Spleen (tissue), 13 donors: Measurements from ENCODE around the gene LGALS1. TPM values are rescaled to one million over a fixed set of nuclear protein-coding genes. Genes with fewer than 3 reads are reported as not detected.

ENCODE experiments used
- DNase-seq: peaks from one replicate; pipeline ENCODE4 v3.0.0-alpha.2; 2020
- H3K27ac ChIP-seq, 8 donors: fragments of 200-600 bp; sonication (generic) in 7 of 8; 1 replicate in 4 of 8; 2 replicates in 4 of 8; pipeline versions ENCODE4 v1.5.0 to v1.8.0; 2016 to 2021; ENCODE audit warnings: inconsistent platforms in 4 of 8, mild to moderate bottlenecking in 4 of 8, moderate library complexity in 1 of 8
- H3K27me3 ChIP-seq, 7 donors: fragments of 200-600 bp; sonication (generic) in 6 of 7; replicated peaks in 1 of 7; 1 replicate in 4 of 7; 2 replicates in 3 of 7; pipeline versions ENCODE4 v1.5.0 to v1.8.0; 2016 to 2021; ENCODE audit warnings: inconsistent platforms in 3 of 7, mild to moderate bottlenecking in 1 of 7
- H3K36me3 ChIP-seq, 6 donors: fragments of 200-600 bp; sonication (generic) in 5 of 6; 1 replicate in 4 of 6; 2 replicates in 2 of 6; pipeline versions ENCODE4 v1.5.0 to v1.8.0; 2016 to 2021; ENCODE audit warnings: inconsistent platforms in 2 of 6
- H3K4me1 ChIP-seq, 6 donors: fragments of 200-600 bp; sonication (generic) in 5 of 6; 1 replicate in 3 of 6; 2 replicates in 3 of 6; pipeline versions ENCODE4 v1.5.0 to v1.8.0; 2016 to 2021; ENCODE audit warnings: inconsistent platforms in 3 of 6
- H3K4me3 ChIP-seq, 8 donors: fragments of 200-600 bp; sonication (generic) in 7 of 8; 1 replicate in 4 of 8; 2 replicates in 4 of 8; pipeline versions ENCODE4 v1.5.0 to v1.8.0; 2016 to 2021; ENCODE audit warnings: inconsistent platforms in 4 of 8, mild to moderate bottlenecking in 4 of 8, moderate library complexity in 2 of 8
- H3K9me3 ChIP-seq, 8 donors: fragments of 200-600 bp; sonication (generic) in 7 of 8; 1 replicate in 4 of 8; 2 replicates in 4 of 8; pipeline versions ENCODE4 v1.5.0 to v1.8.0; 2016 to 2021; ENCODE audit warnings: inconsistent platforms in 4 of 8
- CTCF ChIP-seq, 11 experiments: fragments of 200-600 bp in 7 of 11; fragments of 450-650 bp in 4 of 11; sonication (generic) in 4 of 11; IDR thresholded peaks in 8 of 11; conservative IDR thresholded peaks in 3 of 11; 1 replicate in 7 of 11; 2 replicates in 4 of 11; pipeline versions ENCODE4 v1.4.0 to v1.8.0; 2016 to 2021; ENCODE audit warnings: antibody characterized with exemption in 11 of 11, inconsistent platforms in 4 of 11, mild to moderate bottlenecking in 1 of 11
- POLR2A ChIP-seq, 3 donors: fragments of 450-650 bp; IDR thresholded peaks; one replicate each; pipeline ENCODE4 v1.5.1; 2017; ENCODE audit warnings: antibody characterized with exemption in 3 of 3, mild to moderate bottlenecking in 1 of 3
- POLR2AphosphoS5 ChIP-seq, 3 donors: sonication (generic); formaldehyde crosslinking; IDR thresholded peaks; one replicate each; pipeline ENCODE4 v1.5.1; 2017; ENCODE audit warnings: antibody characterized with exemption in 3 of 3
- WGBS, 5 donors: extraction: QIAGEN DNeasy Blood & Tissue Kit in 3 of 5; methylation state at CpG; one replicate each; pipeline versions ENCODE4 v1.1.5 to v1.1.7; 2013 to 2018; 5-methylcytosine and 5-hydroxymethylcytosine counted together
- intact Hi-C: fragments of 100-400 bp; cut with DNase I; formaldehyde crosslinking; loops from one replicate; pipeline ENCODE4 v1.15.0; 2023; ENCODE audit warnings: low total_unique reads
- long read RNA-seq, 2 donors: transcript quantifications; one replicate each; lab custom pipeline, GENCODE V29; 2026
- polyA plus RNA-seq, 3 donors: library from polyadenylated mRNA; stranded (reverse); fragments of 200-250 nt; gene quantifications; one replicate each; pipeline ENCODE4 v1.2.1, GENCODE V29; 2013
- total RNA-seq, 7 donors: library from RNA; depleted of rRNA in 3 of 7; stranded (reverse); fragments of >200 nt in 3 of 7; fragmentation: NEBNext Ultra II Directional in 4 of 7; extraction: Animal tissue kit (Norgen Biotek cat#: 25700) in 4 of 7; gene quantifications; one replicate each; pipeline versions ENCODE4 v1.1.0 to v1.2.1, GENCODE V29; 2016 to 2021
- donor health status: healthy with polysubstance abuse.
- donor health status: DM: no; HTN: no; CAD: no; lungs with moderate emphysema.
- donor health status: DM: no; HTN: no; CAD: no.
- donor health status: Bipolar disorder and iron deficiency.
- donor health status: healthy.
- donor health status: DM: no; HTN: no; CAD: no.
- donor health status: DM: yes; HTN: yes; CAD: no.

LGALS1 gene
- total RNA-seq (100 to 1,000 TPM; 158 to 544 (median 389) TPM), polyA plus RNA-seq (100 to 1,000 TPM; 371 to 519 (median 445) TPM)
- long read RNA-seq, donor 1, transcript LGALS1-201 (4 exons, 560 nt), result major isoform, 753 of 925 reads
- long read RNA-seq, donor 1, transcript LGALS1-204 (2 exons, 303 nt), result minor isoform, 5 of 925 reads
- long read RNA-seq, donor 1, partial matches to known transcripts, result 127 of 925 reads
- long read RNA-seq, donor 1, other reads (novel, unspliced or antisense), result 40 of 925 reads
- long read RNA-seq, donor 2, transcript LGALS1-201 (4 exons, 560 nt), result major isoform, 385 of 450 reads
- long read RNA-seq, donor 2, partial matches to known transcripts, result 49 of 450 reads
- long read RNA-seq, donor 2, other reads (novel, unspliced or antisense), result 14 of 450 reads

- H3K4me1 ChIP-seq, result peaks cover 28 to 75% (median 63%) of the 10 kb centered on the region in 6 donors
- WGBS, 5 donors, result 9 to 20% (median 13%) methylated on average over 28 to 34 of the region's 34 CpGs
These were observed at the start of gene LGALS1 for GRCh38 chr22:37674951-37675929. TSS of gene LGALS1 (plus strand) at chr22:37675636. CDS start at chr22:37675703, 67 bp downstream.

GRCh38 chr22:37625737-37626136 is 49.7 kb upstream of the LGALS1 start:
- Histone ChIP-seq H3K9me3 (no peaks in the 10 kb centered on the region), H3K4me3 (no peak overlapping the region), H3K4me1 (peaks cover 36 to 71% (median 54%) of the 10 kb centered on the region in 6 donors), H3K36me3 (peaks cover 0 to 87% (median 31%) of the 10 kb centered on the region in 6 donors), H3K27me3 (no peaks in the 10 kb centered on the region), H3K27ac (peak overlapping the region in 7 of 8 donors; percentile 23 to 96 (median 82))
- TF ChIP-seq POLR2AphosphoS5 (IDR thresholded peaks at IDR 0.05), result peak in 2 of 3 donors; percentile 25 to 49
- TF ChIP-seq POLR2A (IDR thresholded peaks at IDR 0.05), result no peak
- no peak for TF ChIP-seq CTCF (IDR thresholded peaks at IDR 0.05 in 8 of 11, conservative IDR thresholded peaks at IDR 0.05 in 3 of 11)
- WGBS, 5 donors, result 88 to 95% (median 90%) methylated on average over 10 to 14 of the region's 14 CpGs
- intact Hi-C loops, result no loop called here
- DNase-seq, result no peak

More at GRCh38 chr22:37674951-37675929, at the start of gene LGALS1:
- Histone ChIP-seq H3K27ac (peak within 1 kb of the TSS; percentile 92 to 99 (median 96)), H3K27me3 (no peaks in the 10 kb centered on the region), H3K9me3 (no peaks in the 10 kb centered on the region), H3K4me3 (peak within 1 kb of the TSS; percentile 47 to 87 (median 62)), H3K36me3 (peaks cover 0 to 25% (median 2%) of the 10 kb centered on the region in 6 donors)
- TF ChIP-seq POLR2AphosphoS5 (IDR thresholded peaks at IDR 0.05), result peak; percentile 55 to 86 (median 81)
- TF ChIP-seq CTCF (IDR thresholded peaks at IDR 0.05 in 8 of 11, conservative IDR thresholded peaks at IDR 0.05 in 3 of 11), result peak in 2 of 11 experiments; percentile 15 to 27
- no peak for TF ChIP-seq POLR2A (IDR thresholded peaks at IDR 0.05)
- peak; percentile 94 for DNase-seq
- intact Hi-C loops, result no loop called here

GRCh38 chr22:37626144-37626543 is 49.3 kb upstream of the LGALS1 start:
- no peak for TF ChIP-seq POLR2AphosphoS5 (IDR thresholded peaks at IDR 0.05)
- no peak for TF ChIP-seq POLR2A (IDR thresholded peaks at IDR 0.05)
- TF ChIP-seq CTCF (IDR thresholded peaks at IDR 0.05 in 8 of 11, conservative IDR thresholded peaks at IDR 0.05 in 3 of 11), result no peak
- WGBS, 5 donors, result 58 to 87% (median 86%) methylated on average over 10 to 11 of the region's 11 CpGs

More at GRCh38 chr22:37626144-37626543, 49.3 kb upstream of the LGALS1 start:
- peaks cover 0 to 87% (median 30%) of the 10 kb centered on the region in 6 donors for H3K36me3 ChIP-seq
- H3K27ac ChIP-seq, result peak overlapping the region; percentile 23 to 96 (median 83)
- peak; percentile 76 for DNase-seq
- H3K4me3 ChIP-seq, result no peak overlapping the region
- intact Hi-C loops, result no loop called here
- H3K9me3 ChIP-seq, result no peaks in the 10 kb centered on the region
- peaks cover 36 to 72% (median 56%) of the 10 kb centered on the region in 6 donors for H3K4me1 ChIP-seq
- H3K27me3 ChIP-seq, result no peaks in the 10 kb centered on the region
